Lung (tissue), 12 donors: ENCODE measurements around the gene FAM83C. TPM values are rescaled to one million over a fixed set of nuclear protein-coding genes. Genes with fewer than 3 reads are reported as not detected.

Source experiments
- ATAC-seq: fragments of 200-7000 bp; cut with Tn5 transposase; one replicate; pipeline ENCODE4 v1.9.1; 2020; ENCODE audit warnings: moderate number of reproducible peaks; ENCODE audit not compliant: insufficient read depth, low FRiP score
- DNase-seq, 3 donors: peaks; one replicate each; pipeline ENCODE4 v3.0.0-alpha.2; 2013 to 2017
- H3K27ac ChIP-seq, 2 donors: one replicate each; pipeline ENCODE4 v1.5.1; 2013; ENCODE audit warnings: mild to moderate bottlenecking in 2 of 2, moderate library complexity in 2 of 2, control low read depth in 1 of 2, inconsistent platforms in 1 of 2, low read depth in 1 of 2, low read length in 1 of 2
- H3K27me3 ChIP-seq, 3 donors: one replicate each; pipeline ENCODE4 v1.5.1; 2013; ENCODE audit warnings: low read length in 2 of 3; ENCODE audit not compliant: control insufficient read depth in 3 of 3, insufficient read depth in 3 of 3
- H3K36me3 ChIP-seq, 4 donors: one replicate each; pipeline ENCODE4 v1.5.1; 2013; ENCODE audit warnings: low read length in 4 of 4, mild to moderate bottlenecking in 1 of 4, moderate library complexity in 1 of 4; ENCODE audit not compliant: control insufficient read depth in 4 of 4, insufficient read depth in 4 of 4
- H3K4me1 ChIP-seq, 5 donors: one replicate each; pipeline ENCODE4 v1.5.1; 2013; ENCODE audit warnings: low read length in 5 of 5, mild to moderate bottlenecking in 2 of 5, moderate library complexity in 1 of 5; ENCODE audit not compliant: control insufficient read depth in 5 of 5, insufficient read depth in 5 of 5
- H3K4me3 ChIP-seq: one replicate; pipeline ENCODE4 v1.5.1; 2013; ENCODE audit warnings: mild to moderate bottlenecking, control low read depth, moderate library complexity
- H3K9ac ChIP-seq, 2 donors: one replicate each; pipeline ENCODE4 v1.5.1; 2013; ENCODE audit warnings: low read length in 2 of 2, control low read depth in 1 of 2; ENCODE audit not compliant: insufficient read depth in 1 of 2
- H3K9me3 ChIP-seq, 4 donors: one replicate each; pipeline ENCODE4 v1.5.1; 2013; ENCODE audit warnings: low read length in 3 of 4, mild to moderate bottlenecking in 1 of 4, moderate library complexity in 1 of 4; ENCODE audit not compliant: control insufficient read depth in 4 of 4, insufficient read depth in 3 of 4
- CTCF ChIP-seq: IDR thresholded peaks from 2 replicates; pipeline ENCODE4 v1.5.1; 2012; ENCODE audit warnings: mild to moderate bottlenecking; ENCODE audit errors: control extremely low read depth, extremely low read depth
- WGBS, 2 donors: extraction: QIAGEN DNeasy Blood & Tissue Kit; methylation state at CpG; one replicate each; pipeline ENCODE4 v1.1.7; 2013; 5-methylcytosine and 5-hydroxymethylcytosine counted together
- polyA plus RNA-seq, 2 donors: library from polyadenylated mRNA; stranded (reverse); fragments of 200-250 nt; gene quantifications; one replicate each; pipeline ENCODE4 v1.2.1, GENCODE V29; 2013
- total RNA-seq, 2 donors: library from RNA; depleted of rRNA in 1 of 2; stranded (reverse); fragments of >200 nt in 1 of 2; gene quantifications; one replicate each; pipeline ENCODE4 v1.2.1, GENCODE V29; 2014 to 2021
- donor health status: control.
- donor health status: control.
- donor health status: Bipolar disorder and iron deficiency.
- donor health status: healthy.
- donor health status: DM: yes; HTN: yes; CAD: no.

Gene FAM83C
- total and polyA plus RNA-seq, 4 donors, result not detected

- DNase-seq (no peak), ATAC-seq (peak; percentile 19)
- H3K27me3 ChIP-seq, result no peaks in the 10 kb centered on the region
Measured at GRCh38 chr20:35235881-35236280, 56.3 kb downstream of the FAM83C start.

More at GRCh38 chr20:35235881-35236280, 56.3 kb downstream of the FAM83C start:
- peaks cover 0 to 3% (median under 1%) of the 10 kb centered on the region in 4 donors for H3K9me3 ChIP-seq
- WGBS, 2 donors, result 79 to 97% methylated on average over 6 of the region's 6 CpGs
- H3K9ac ChIP-seq, result no peak overlapping the region
- H3K4me1 ChIP-seq, result peaks cover 0 to 4% (median 0%) of the 10 kb centered on the region in 5 donors
- peaks cover 0 to 3% (median 0%) of the 10 kb centered on the region in 4 donors for H3K36me3 ChIP-seq
- H3K27ac ChIP-seq, result peak overlapping the region in 1 of 2 donors; percentile 6
- TF ChIP-seq CTCF, result no peak
- no peak overlapping the region for H3K4me3 ChIP-seq

Other genes starting within 250 kb of the FAM83C start
- 10 to 100 TPM; 44.0 to 62.5 TPM for gene TRPC4AP, start 199.6 kb downstream of the FAM83C start, total RNA-seq
- 10 to 100 TPM; 37.6 to 56.3 TPM for gene TRPC4AP, start 199.6 kb downstream of the FAM83C start, polyA plus RNA-seq
- 10 to 100 TPM; 25.8 to 51.6 TPM for gene EDEM2, start 145.1 kb downstream of the FAM83C start, total RNA-seq
- gene EDEM2, start 145.1 kb downstream of the FAM83C start, polyA plus RNA-seq, result 10 to 100 TPM; 19.4 to 42.6 TPM
- 10 to 100 TPM; 22.5 to 26.2 TPM for gene PROCR, start 120.4 kb downstream of the FAM83C start, total RNA-seq
- 10 to 100 TPM; 14.4 to 31.0 TPM for gene PROCR, start 120.4 kb downstream of the FAM83C start, polyA plus RNA-seq
- gene MMP24, start 65.7 kb downstream of the FAM83C start, total RNA-seq, result 10 to 100 TPM in 1 of 2 donors, 1 to 10 TPM in 1; 2.3 to 10.1 TPM
- gene MMP24, start 65.7 kb downstream of the FAM83C start, polyA plus RNA-seq, result 1 to 10 TPM; 4.1 to 9.3 TPM
- gene MMP24OS, start 14.3 kb downstream of the FAM83C start, total RNA-seq, result 100 to 1,000 TPM in 1 of 2 donors, 10 to 100 TPM in 1; 32.1 to 117 TPM
- 100 to 1,000 TPM in 1 of 2 donors, 10 to 100 TPM in 1; 27.8 to 106 TPM for gene MMP24OS, start 14.3 kb downstream of the FAM83C start, polyA plus RNA-seq
- gene EIF6, start 7.7 kb downstream of the FAM83C start, total RNA-seq, result 100 to 1,000 TPM in 1 of 2 donors, 10 to 100 TPM in 1; 47.8 to 119 TPM
- 100 to 1,000 TPM; 118 to 191 TPM for gene EIF6, start 7.7 kb downstream of the FAM83C start, polyA plus RNA-seq
- 10 to 100 TPM; 39.8 to 46.8 TPM for gene UQCC1, start 119.5 kb upstream of the FAM83C start, total RNA-seq
- 10 to 100 TPM; 20.8 to 26.3 TPM for gene UQCC1, start 119.5 kb upstream of the FAM83C start, polyA plus RNA-seq
- 1 to 10 TPM in 1 of 2 donors, under 1 TPM in 1; 0.21 to 1.1 TPM for gene GDF5, start 145.8 kb upstream of the FAM83C start, total RNA-seq
- 1 to 10 TPM in 1 of 2 donors, under 1 TPM in 1; 0.28 to 1.5 TPM for gene GDF5, start 145.8 kb upstream of the FAM83C start, polyA plus RNA-seq
- gene CEP250, start 163.2 kb upstream of the FAM83C start, total RNA-seq, result 10 to 100 TPM; 27.0 to 34.5 TPM
- gene CEP250, start 163.2 kb upstream of the FAM83C start, polyA plus RNA-seq, result 10 to 100 TPM in 1 of 2 donors, 1 to 10 TPM in 1; 8.7 to 12.3 TPM
- gene C20orf173, start 237.2 kb upstream of the FAM83C start, total RNA-seq, result not detected
- not detected for gene C20orf173, start 237.2 kb upstream of the FAM83C start, polyA plus RNA-seq
- 100 to 1,000 TPM; 216 to 241 TPM for gene ERGIC3, start 249.7 kb upstream of the FAM83C start, total RNA-seq
- 100 to 1,000 TPM; 173 to 208 TPM for gene ERGIC3, start 249.7 kb upstream of the FAM83C start, polyA plus RNA-seq